ENCODE measurements around the gene ARPIN. TPM values are rescaled to one million over a fixed set of nuclear protein-coding genes. Genes with fewer than 3 reads are reported as not detected.
"Not testable (repeated sequence)": the region's sequence is repeated elsewhere in the genome, so short reads cannot be mapped to it uniquely, and the experiment has no call there.

The ARPIN gene
- total RNA-seq, 1 donor from 2014 or later: 9.0 TPM

- Mint-ChIP-seq H3K4me3 (ENCODE audit: unreplicated experiment) (no peak overlapping the region), H3K4me1 (ENCODE audit: low read depth, unreplicated experiment) (no peaks in the 10 kb centered on the region), H3K9me3 (ENCODE audit: unreplicated experiment) (peaks cover 2% of the 10 kb centered on the region), H3K36me3 (ENCODE audit: unreplicated experiment) (peaks cover 12% of the 10 kb centered on the region), H3K27me3 (ENCODE audit: unreplicated experiment) (no peaks in the 10 kb centered on the region), H3K27ac (ENCODE audit: unreplicated experiment) (no peak overlapping the region)
- TF ChIP-seq CTCF (IDR thresholded peaks at IDR 0.05; ENCODE audit: partially characterized antibody, unreplicated experiment): no peak
- no peak for DNase-seq
Observed at GRCh38 chr15:89870688-89871288, 42.0 kb downstream of the ARPIN start.

GRCh38 chr15:89870006-89870405 is 42.7 kb downstream of the ARPIN start:
- peaks cover 16% of the 10 kb centered on the region for H3K36me3 Mint-ChIP-seq (ENCODE audit: unreplicated experiment)
- TF ChIP-seq CTCF (IDR thresholded peaks at IDR 0.05; ENCODE audit: partially characterized antibody, unreplicated experiment): no peak
- H3K4me1 Mint-ChIP-seq (ENCODE audit: low read depth, unreplicated experiment): no peaks in the 10 kb centered on the region
- H3K9me3 Mint-ChIP-seq (ENCODE audit: unreplicated experiment): peaks cover 2% of the 10 kb centered on the region
- H3K27ac Mint-ChIP-seq (ENCODE audit: unreplicated experiment): no peak overlapping the region
- H3K27me3 Mint-ChIP-seq (ENCODE audit: unreplicated experiment): peaks cover 2% of the 10 kb centered on the region
- DNase-seq: no peak
- H3K4me3 Mint-ChIP-seq (ENCODE audit: unreplicated experiment): no peak overlapping the region

GRCh38 chr15:89869490-89869889 is 43.3 kb downstream of the ARPIN start:
- H3K27me3 Mint-ChIP-seq (ENCODE audit: unreplicated experiment); DNase-seq; H3K4me1 Mint-ChIP-seq (ENCODE audit: low read depth, unreplicated experiment); H3K27ac Mint-ChIP-seq (ENCODE audit: unreplicated experiment); H3K4me3 Mint-ChIP-seq (ENCODE audit: unreplicated experiment); H3K9me3 Mint-ChIP-seq (ENCODE audit: unreplicated experiment): not testable (repeated sequence)
- H3K36me3 Mint-ChIP-seq (ENCODE audit: unreplicated experiment): peaks cover 16% of the 10 kb centered on the region

GRCh38 chr15:89864958-89865739 is 47.6 kb downstream of the ARPIN start:
- Mint-ChIP-seq H3K4me1 (ENCODE audit: low read depth, unreplicated experiment) (peaks cover 10% of the 10 kb centered on the region), H3K9me3 (ENCODE audit: unreplicated experiment) (peaks cover 7% of the 10 kb centered on the region), H3K4me3 (ENCODE audit: unreplicated experiment) (no peak overlapping the region), H3K36me3 (ENCODE audit: unreplicated experiment) (peaks cover 8% of the 10 kb centered on the region), H3K27me3 (ENCODE audit: unreplicated experiment) (peaks cover 4% of the 10 kb centered on the region), H3K27ac (ENCODE audit: unreplicated experiment) (no peak overlapping the region)
- DNase-seq: no peak
- no peak for TF ChIP-seq CTCF (IDR thresholded peaks at IDR 0.05; ENCODE audit: partially characterized antibody, unreplicated experiment)

GRCh38 chr15:89863918-89864317 is 48.8 kb downstream of the ARPIN start:
- Mint-ChIP-seq H3K4me3 (ENCODE audit: unreplicated experiment) (no peak overlapping the region), H3K4me1 (ENCODE audit: low read depth, unreplicated experiment) (peaks cover 13% of the 10 kb centered on the region), H3K9me3 (ENCODE audit: unreplicated experiment) (peaks cover 5% of the 10 kb centered on the region), H3K27ac (ENCODE audit: unreplicated experiment) (no peak overlapping the region), H3K27me3 (ENCODE audit: unreplicated experiment) (peaks cover 4% of the 10 kb centered on the region), H3K36me3 (ENCODE audit: unreplicated experiment) (peaks cover 4% of the 10 kb centered on the region)
- no peak for DNase-seq
- TF ChIP-seq CTCF (IDR thresholded peaks at IDR 0.05; ENCODE audit: partially characterized antibody, unreplicated experiment): no peak

Measured in glutamatergic neuron (in vitro differentiated cells).